ENCODE results near the gene GAPDH. TPM values are rescaled to one million over a fixed set of nuclear protein-coding genes. Genes with fewer than 3 reads are reported as not detected.

GAPDH gene
- total RNA-seq, 1 donor from 2014 or later: 4,161 TPM

DNA sequence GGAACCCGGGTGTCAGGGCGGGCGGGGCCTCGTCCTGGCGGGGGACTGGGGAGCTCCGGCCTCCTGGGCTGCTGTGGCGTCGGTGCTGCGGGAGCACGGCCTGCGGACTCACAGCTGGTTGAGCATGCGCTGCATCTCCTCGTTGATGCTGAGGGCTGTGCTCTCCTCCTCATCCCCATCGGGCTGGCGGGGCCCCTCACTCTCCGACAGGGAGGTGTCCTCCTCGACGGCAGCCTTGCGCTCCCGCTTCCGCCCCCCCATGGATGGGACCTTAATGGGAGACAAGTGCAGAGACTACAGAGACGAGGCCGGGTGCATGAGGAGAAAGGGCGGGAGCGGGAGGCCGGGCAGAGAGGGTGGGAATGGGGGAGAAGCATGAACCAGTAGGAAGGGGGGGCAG lies 14.2 kb downstream of the GAPDH start:
- TF ChIP-seq, protein P1, sequence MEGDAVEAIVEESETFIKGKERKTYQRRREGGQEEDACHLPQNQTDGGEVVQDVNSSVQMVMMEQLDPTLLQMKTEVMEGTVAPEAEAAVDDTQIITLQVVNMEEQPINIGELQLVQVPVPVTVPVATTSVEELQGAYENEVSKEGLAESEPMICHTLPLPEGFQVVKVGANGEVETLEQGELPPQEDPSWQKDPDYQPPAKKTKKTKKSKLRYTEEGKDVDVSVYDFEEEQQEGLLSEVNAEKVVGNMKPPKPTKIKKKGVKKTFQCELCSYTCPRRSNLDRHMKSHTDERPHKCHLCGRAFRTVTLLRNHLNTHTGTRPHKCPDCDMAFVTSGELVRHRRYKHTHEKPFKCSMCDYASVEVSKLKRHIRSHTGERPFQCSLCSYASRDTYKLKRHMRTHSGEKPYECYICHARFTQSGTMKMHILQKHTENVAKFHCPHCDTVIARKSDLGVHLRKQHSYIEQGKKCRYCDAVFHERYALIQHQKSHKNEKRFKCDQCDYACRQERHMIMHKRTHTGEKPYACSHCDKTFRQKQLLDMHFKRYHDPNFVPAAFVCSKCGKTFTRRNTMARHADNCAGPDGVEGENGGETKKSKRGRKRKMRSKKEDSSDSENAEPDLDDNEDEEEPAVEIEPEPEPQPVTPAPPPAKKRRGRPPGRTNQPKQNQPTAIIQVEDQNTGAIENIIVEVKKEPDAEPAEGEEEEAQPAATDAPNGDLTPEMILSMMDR (IDR thresholded peaks at IDR 0.05; ENCODE audit: borderline replicate concordance): no peak
- peaks cover 55% of the 10 kb centered on the region for H3K36me3 ChIP-seq
- H3K27me3 ChIP-seq (ENCODE audit: low read depth): no peaks in the 10 kb centered on the region
- H3K4me1 ChIP-seq: peaks cover 71% of the 10 kb centered on the region
- H3K27ac ChIP-seq (replicated peaks): peak overlapping the region; percentile 94
- H3K9me3 ChIP-seq (replicated peaks): no peaks in the 10 kb centered on the region
- H3K4me3 ChIP-seq: no peak overlapping the region
- DNase-seq: no peak
- intact Hi-C loops (cut with micrococcal nuclease): no loop called here

DNA sequence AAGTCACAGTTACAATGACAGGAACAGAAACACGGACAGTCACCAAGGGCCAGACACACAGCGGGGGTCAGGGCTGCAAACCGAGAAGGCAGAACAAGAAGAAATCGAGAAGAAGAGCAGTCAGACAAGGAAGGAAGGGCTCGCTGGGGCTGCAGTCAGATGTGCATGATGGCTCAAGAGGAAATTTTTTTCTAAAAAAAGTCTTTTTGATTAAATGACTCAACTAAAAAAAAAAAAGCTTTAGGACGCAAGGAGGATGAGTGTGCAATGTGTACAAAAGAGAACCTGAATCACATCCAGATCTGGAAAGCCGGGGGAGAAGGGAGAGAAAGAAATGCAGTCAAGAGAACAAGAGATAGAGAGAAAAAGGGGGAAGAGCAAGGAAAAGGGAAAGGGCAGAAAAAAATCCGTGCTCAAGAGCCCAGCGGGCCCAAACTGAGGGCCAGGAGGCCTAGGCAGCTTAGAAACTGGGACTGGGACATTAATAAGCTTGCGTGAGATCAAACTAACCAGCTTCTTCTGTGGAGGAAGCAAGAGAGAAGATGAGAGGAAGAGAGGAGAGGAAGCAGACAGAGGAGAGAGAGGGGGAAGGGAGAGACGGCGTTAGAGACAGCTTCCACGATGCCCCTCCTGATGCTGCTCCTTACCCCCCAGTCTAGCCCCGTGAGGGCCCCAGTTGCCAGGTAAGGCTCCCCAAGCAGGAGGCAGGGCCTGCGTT lies 14.8 kb downstream of the GAPDH start:
- H3K27ac ChIP-seq (replicated peaks): peak overlapping the region; percentile 94
- no peak for DNase-seq
- intact Hi-C loops (cut with micrococcal nuclease): no loop called here
- H3K36me3 ChIP-seq: peaks cover 53% of the 10 kb centered on the region
- H3K27me3 ChIP-seq (ENCODE audit: low read depth): no peaks in the 10 kb centered on the region
- TF ChIP-seq, protein P1 (IDR thresholded peaks at IDR 0.05; ENCODE audit: borderline replicate concordance): no peak
- H3K9me3 ChIP-seq (replicated peaks): no peaks in the 10 kb centered on the region
- H3K4me1 ChIP-seq: peaks cover 77% of the 10 kb centered on the region
- H3K4me3 ChIP-seq: peak overlapping the region; percentile 8

DNA sequence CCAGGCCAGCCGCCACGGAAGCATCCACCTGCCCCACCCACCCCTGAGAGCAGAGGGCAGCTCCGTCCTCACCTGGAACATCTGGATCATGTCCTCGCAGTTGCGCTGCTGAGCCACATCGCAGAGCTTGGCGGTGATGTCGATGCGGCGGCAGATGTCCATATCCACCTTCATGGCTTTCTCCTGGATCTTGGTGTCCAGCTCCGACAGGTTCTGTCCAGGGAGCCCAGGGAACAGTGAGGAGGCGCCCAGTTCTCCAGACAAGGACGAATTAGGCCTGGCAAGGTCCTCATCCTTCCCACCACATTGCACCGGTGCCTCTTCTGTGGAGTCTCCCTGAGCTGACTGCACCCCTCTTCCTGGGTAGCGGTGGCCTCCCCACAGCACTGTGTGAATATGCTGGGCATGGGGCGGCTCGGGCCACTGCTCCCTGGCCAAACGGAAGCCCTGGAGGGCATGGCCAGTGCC lies 15.4 kb downstream of the GAPDH start:
- no peaks in the 10 kb centered on the region for H3K27me3 ChIP-seq (ENCODE audit: low read depth)
- H3K4me3 ChIP-seq: peak overlapping the region; percentile 8
- no peaks in the 10 kb centered on the region for H3K9me3 ChIP-seq (replicated peaks)
- intact Hi-C loops (cut with micrococcal nuclease): no loop called here
- peaks cover 82% of the 10 kb centered on the region for H3K4me1 ChIP-seq
- peak overlapping the region; percentile 94 for H3K27ac ChIP-seq (replicated peaks)
- H3K36me3 ChIP-seq: peaks cover 47% of the 10 kb centered on the region
- TF ChIP-seq, protein P1 (IDR thresholded peaks at IDR 0.05; ENCODE audit: borderline replicate concordance): no peak
- no peak for DNase-seq

DNA sequence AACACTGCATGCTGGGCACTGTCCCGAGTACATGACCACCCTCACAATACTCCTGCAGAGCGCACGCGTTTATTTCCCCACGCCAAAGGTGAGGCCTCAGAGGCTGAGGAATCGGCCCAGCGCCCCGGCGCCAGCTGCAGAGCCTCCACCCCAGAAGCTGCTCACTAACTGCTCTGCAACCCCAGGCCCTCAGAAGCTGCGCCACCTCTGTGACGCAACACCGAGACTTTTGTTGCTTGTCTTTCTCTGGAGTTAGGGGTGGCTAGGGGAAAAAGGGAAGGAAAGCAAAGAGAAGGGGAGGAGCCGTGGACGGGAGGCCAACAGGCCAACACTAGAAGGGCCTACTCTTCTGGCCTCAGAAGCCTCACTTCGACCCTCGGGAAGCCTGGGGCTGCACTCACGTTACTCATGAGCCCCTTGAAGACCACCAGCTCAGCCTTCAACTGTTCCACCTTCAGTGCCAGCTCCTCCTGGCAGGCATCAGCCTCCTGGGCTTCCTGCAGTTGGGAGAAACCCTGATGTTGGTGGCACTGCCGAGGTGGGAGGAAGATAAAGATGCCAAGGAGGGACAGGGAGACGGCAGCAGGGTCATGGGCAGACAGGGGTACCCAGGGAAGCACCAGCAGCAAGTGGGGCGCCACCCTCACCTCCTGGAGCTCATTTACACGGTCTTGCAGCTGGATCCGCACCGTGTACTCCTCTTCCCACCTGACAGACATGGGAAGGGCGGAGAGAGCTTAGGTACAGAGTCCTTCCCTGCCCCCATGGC lies 16.2 kb downstream of the GAPDH start:
- DNase-seq: peak; percentile 47
- H3K27ac ChIP-seq (replicated peaks): peak overlapping the region; percentile 94
- peaks cover 90% of the 10 kb centered on the region for H3K4me1 ChIP-seq
- H3K4me3 ChIP-seq: peak overlapping the region; percentile 95
- intact Hi-C loops (cut with micrococcal nuclease): no loop called here
- TF ChIP-seq, protein P1 (IDR thresholded peaks at IDR 0.05; ENCODE audit: borderline replicate concordance): no peak
- no peaks in the 10 kb centered on the region for H3K27me3 ChIP-seq (ENCODE audit: low read depth)
- no peaks in the 10 kb centered on the region for H3K9me3 ChIP-seq (replicated peaks)
- peaks cover 41% of the 10 kb centered on the region for H3K36me3 ChIP-seq

DNA sequence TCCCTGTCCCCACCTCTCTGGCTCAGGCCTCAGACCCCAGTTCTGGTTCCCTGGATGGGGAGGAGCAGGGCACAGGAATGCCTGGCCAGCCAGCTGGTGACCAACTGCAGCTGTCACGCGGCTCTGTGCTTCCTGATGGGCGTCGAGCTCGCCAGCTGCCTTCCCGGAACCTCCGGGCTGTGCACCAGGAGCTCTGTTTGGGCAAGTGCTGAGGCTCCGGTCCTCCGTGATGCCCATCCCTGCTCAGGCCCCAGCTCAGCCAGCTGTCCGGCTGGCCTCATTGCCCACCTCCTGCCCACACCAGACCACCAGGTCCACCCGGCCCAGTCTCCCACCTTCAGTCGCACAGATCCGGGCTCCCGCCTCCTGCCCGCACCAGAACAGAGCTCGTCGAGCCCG lies 16.7 kb downstream of the GAPDH start:
- DNase-seq: peak; percentile 82
- H3K27ac ChIP-seq (replicated peaks): peak overlapping the region; percentile 94
- TF ChIP-seq, protein P1 (IDR thresholded peaks at IDR 0.05; ENCODE audit: borderline replicate concordance): no peak
- intact Hi-C loops (cut with micrococcal nuclease): no loop called here
- H3K4me3 ChIP-seq: peak overlapping the region; percentile 95
- no peaks in the 10 kb centered on the region for H3K27me3 ChIP-seq (ENCODE audit: low read depth)
- H3K9me3 ChIP-seq (replicated peaks): no peaks in the 10 kb centered on the region
- H3K36me3 ChIP-seq: peaks cover 36% of the 10 kb centered on the region
- H3K4me1 ChIP-seq: peaks cover 91% of the 10 kb centered on the region

Measured in left ventricle myocardium inferior (tissue), 1 donor.